GM23338 (cell line): ENCODE data around the gene TRDMT1. TPM values are rescaled to one million over a fixed set of nuclear protein-coding genes. Genes with fewer than 3 reads are reported as not detected.

Experiments
- ATAC-seq: fragments of 200-7000 bp; cut with Tn5 transposase; 3 replicates; pipeline ENCODE4 v1.9.1; 2020
- DNase-seq: peaks from one replicate; pipeline ENCODE4 v3.0.0-alpha.2; 2015; ENCODE audit warnings: low spot score
- H2AFZ ChIP-seq: fragments of 200-600 bp; sonication (generic); 2 replicates; pipeline ENCODE4 v1.8.0; 2016; ENCODE audit warnings: antibody characterized with exemption, mild to moderate bottlenecking, moderate library complexity
- H3F3A ChIP-seq: fragments of 200-600 bp; sonication (generic); replicated peaks from 2 replicates; pipeline ENCODE4 v1.8.0; 2017; ENCODE audit warnings: antibody characterized with exemption, mixed run types, low read depth
- H3K27ac ChIP-seq: fragments of 200-600 bp; sonication (generic); 2 replicates; pipeline ENCODE4 v1.6.1; 2016; ENCODE audit warnings: low read depth
- H3K27me3 ChIP-seq: fragments of 200-600 bp; sonication (generic); 2 replicates; pipeline ENCODE4 v1.8.0; 2016; ENCODE audit warnings: mild to moderate bottlenecking, mixed run types, moderate library complexity; ENCODE audit not compliant: insufficient read depth
- H3K36me3 ChIP-seq: fragments of 200-600 bp; sonication (generic); 2 replicates; pipeline ENCODE4 v1.8.0; 2016; ENCODE audit warnings: mild to moderate bottlenecking; ENCODE audit not compliant: insufficient read depth
- H3K4me1 ChIP-seq: fragments of 200-600 bp; sonication (generic); 2 replicates; pipeline ENCODE4 v1.8.0; 2016; ENCODE audit warnings: mild to moderate bottlenecking, moderate library complexity; ENCODE audit not compliant: insufficient read depth
- H3K4me2 ChIP-seq: fragments of 200-600 bp; sonication (generic); 2 replicates; pipeline ENCODE4 v1.7.1; 2017; ENCODE audit warnings: mixed run types
- H3K4me3 ChIP-seq: fragments of 200-600 bp; sonication (generic); 2 replicates; pipeline ENCODE4 v1.6.1; 2016; ENCODE audit warnings: mixed run types
- H3K79me2 ChIP-seq: fragments of 200-600 bp; sonication (generic); replicated peaks from 2 replicates; pipeline ENCODE4 v1.8.0; 2017; ENCODE audit warnings: mild to moderate bottlenecking; ENCODE audit not compliant: insufficient read depth
- H3K9me2 ChIP-seq: fragments of 200-600 bp; sonication (generic); 2 replicates; pipeline ENCODE4 v1.8.0; 2017; ENCODE audit not compliant: insufficient read depth
- H4K20me1 ChIP-seq: fragments of 200-600 bp; sonication (generic); replicated peaks from 2 replicates; pipeline ENCODE4 v1.8.0; 2017; ENCODE audit warnings: mild to moderate bottlenecking; ENCODE audit not compliant: insufficient read depth
- H3K27ac Mint-ChIP-seq: 2 replicates; pipeline ENCODE4 v1.8.0; 2020; ENCODE audit warnings: inconsistent platforms, mild to moderate bottlenecking, moderate library complexity, mixed read lengths
- H3K27me3 Mint-ChIP-seq: 3 replicates; pipeline ENCODE4 v1.8.0; 2022; ENCODE audit warnings: low read depth, mild to moderate bottlenecking, moderate library complexity, mixed read lengths, inconsistent platforms; ENCODE audit not compliant: insufficient read depth, poor library complexity
- H3K36me3 Mint-ChIP-seq: 3 replicates; pipeline ENCODE4 v1.8.0; 2021; ENCODE audit warnings: low read depth, mild to moderate bottlenecking, inconsistent platforms, moderate library complexity, mixed read lengths
- H3K4me1 Mint-ChIP-seq: 3 replicates; pipeline ENCODE4 v1.8.0; 2020; ENCODE audit warnings: mild to moderate bottlenecking, inconsistent platforms, mixed read lengths
- H3K4me3 Mint-ChIP-seq: 3 replicates; pipeline ENCODE4 v1.8.0; 2021; ENCODE audit warnings: moderate library complexity, mild to moderate bottlenecking, inconsistent platforms, mixed read lengths
- H3K9me3 Mint-ChIP-seq: 3 replicates; pipeline ENCODE4 v1.8.0; 2020; ENCODE audit warnings: moderate library complexity, mild to moderate bottlenecking, inconsistent platforms, mixed read lengths
- CREB1 ChIP-seq: fragments of 250-450 bp; sonication (Bioruptor Pico); IDR thresholded peaks from 2 replicates; pipeline ENCODE4 v1.5.0; 2020; ENCODE audit warnings: low read depth, mild to moderate bottlenecking, moderate library complexity
- EZH2 ChIP-seq: fragments of 200-600 bp; sonication (generic); IDR thresholded peaks from one replicate; pipeline ENCODE4 v1.8.0; 2017; ENCODE audit warnings: antibody characterized with exemption, mild to moderate bottlenecking, low read depth; ENCODE audit not compliant: unreplicated experiment
- EZH2phosphoT487 ChIP-seq: fragments of 200-600 bp; sonication (generic); IDR thresholded peaks from one replicate; pipeline ENCODE4 v1.8.1; 2018; ENCODE audit warnings: antibody characterized with exemption; ENCODE audit not compliant: unreplicated experiment
- JUNB ChIP-seq: IDR thresholded peaks from one replicate; pipeline ENCODE4 v1.6.1; 2016; ENCODE audit warnings: antibody characterized with exemption; ENCODE audit not compliant: unreplicated experiment
- NANOG ChIP-seq: IDR thresholded peaks from 2 replicates; pipeline ENCODE4 v1.6.1; 2016; ENCODE audit warnings: antibody characterized with exemption, borderline replicate concordance
- POLR2AphosphoS5 ChIP-seq: IDR thresholded peaks from 2 replicates; pipeline ENCODE4 v1.6.1; 2016; ENCODE audit warnings: antibody characterized with exemption, low read depth
- STAT1 ChIP-seq: IDR thresholded peaks from one replicate; pipeline ENCODE4 v1.6.1; 2016; ENCODE audit warnings: antibody characterized with exemption; ENCODE audit not compliant: unreplicated experiment
- ZNF114 ChIP-seq: fragments of 250-450 bp; sonication (Bioruptor Pico); IDR thresholded peaks from 2 replicates; pipeline ENCODE4 v1.5.0; 2020; ENCODE audit warnings: mild to moderate bottlenecking, moderate library complexity
- ZNF331 ChIP-seq: fragments of 250-450 bp; sonication (Bioruptor Pico); IDR thresholded peaks from 2 replicates; pipeline ENCODE4 v1.5.0; 2020; ENCODE audit warnings: low read depth, mild to moderate bottlenecking, moderate library complexity
- polyA plus RNA-seq: library from polyadenylated mRNA; unstranded; fragments of >200 nt; fragmentation: Nextera tagmentation; extraction: Ambion mirVana; gene quantifications from 2 replicates; pipeline ENCODE4 v1.2.1, GENCODE V29; 2016
- total RNA-seq: library from RNA; depleted of rRNA; stranded (reverse); fragments of >200 nt; shearing (Covaris generic); gene quantifications from 2 replicates; pipeline ENCODE4 v1.2.3, GENCODE V29; 2014
- TF ChIP-seq, protein P1 (sequence below), 2 experiments: fragments of 200-600 bp in 1 of 2; sonication (generic) in 1 of 2; conservative IDR thresholded peaks; 2 replicates each; pipeline versions ENCODE4 v1.5.1 to v1.6.1; 2016 to 2017; ENCODE audit warnings: antibody characterized with exemption in 2 of 2, low read depth in 2 of 2, mild to moderate bottlenecking in 2 of 2, moderate library complexity in 1 of 2
- TF ChIP-seq, protein P2 (sequence below): fragments of 250-450 bp; sonication (Bioruptor Pico); IDR thresholded peaks from 2 replicates; pipeline ENCODE4 v1.5.0; 2020; ENCODE audit warnings: mild to moderate bottlenecking, moderate library complexity
- TF ChIP-seq, protein P3 (sequence below): IDR thresholded peaks from one replicate; pipeline ENCODE4 v1.6.1; 2018; ENCODE audit warnings: antibody characterized with exemption; ENCODE audit not compliant: unreplicated experiment
- TF ChIP-seq, protein P4 (sequence below): IDR thresholded peaks from 2 replicates; pipeline ENCODE4 v1.6.1; 2016; ENCODE audit warnings: antibody characterized with exemption

TRDMT1 gene
- total and polyA plus RNA-seq, 2 experiments from 2014 or later, result 16.0 to 37.7 TPM

DNA sequence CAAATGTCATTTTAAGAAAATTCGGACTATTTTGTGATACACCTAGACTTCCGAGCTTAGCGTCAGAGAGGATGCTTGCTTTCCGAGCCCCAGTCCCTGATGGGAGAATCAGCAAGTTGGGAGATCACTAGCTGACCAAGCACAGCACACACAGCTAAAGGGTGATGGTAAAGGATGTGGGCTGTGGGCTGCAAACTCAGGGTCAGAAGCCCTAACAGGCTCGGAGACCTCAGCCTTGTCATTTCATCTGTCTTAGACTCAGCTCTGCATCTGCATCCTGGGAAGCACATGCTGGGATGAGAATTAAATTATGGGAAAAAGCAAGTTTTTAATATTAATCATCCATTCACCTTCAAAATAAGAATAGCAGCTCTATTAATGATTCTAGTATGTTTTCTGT is 75.1 kb downstream of the TRDMT1 start:
- H3K27ac Mint-ChIP-seq, result no peak overlapping the region

More for the DNA sequence above, 75.1 kb downstream of the TRDMT1 start:
- Histone ChIP-seq H3K27me3 (no peaks in the 10 kb centered on the region), H3K4me3 (no peak overlapping the region), H3K4me2 (no peak overlapping the region), H3K79me2 (no peaks in the 10 kb centered on the region), H2AFZ (no peak overlapping the region), H3F3A (no peaks in the 10 kb centered on the region), H3K36me3 (no peaks in the 10 kb centered on the region), H3K27ac (no peak overlapping the region), H3K9me2 (no peaks in the 10 kb centered on the region), H4K20me1 (no peaks in the 10 kb centered on the region), H3K4me1 (no peaks in the 10 kb centered on the region)
- Mint-ChIP-seq H3K4me1 (peaks cover 13% of the 10 kb centered on the region), H3K27me3 (no peaks in the 10 kb centered on the region), H3K36me3 (no peaks in the 10 kb centered on the region), H3K4me3 (no peak overlapping the region), H3K9me3 (no peaks in the 10 kb centered on the region)
- DNase-seq (no peak), ATAC-seq (no peak)
- TF ChIP-seq, protein P1, sequence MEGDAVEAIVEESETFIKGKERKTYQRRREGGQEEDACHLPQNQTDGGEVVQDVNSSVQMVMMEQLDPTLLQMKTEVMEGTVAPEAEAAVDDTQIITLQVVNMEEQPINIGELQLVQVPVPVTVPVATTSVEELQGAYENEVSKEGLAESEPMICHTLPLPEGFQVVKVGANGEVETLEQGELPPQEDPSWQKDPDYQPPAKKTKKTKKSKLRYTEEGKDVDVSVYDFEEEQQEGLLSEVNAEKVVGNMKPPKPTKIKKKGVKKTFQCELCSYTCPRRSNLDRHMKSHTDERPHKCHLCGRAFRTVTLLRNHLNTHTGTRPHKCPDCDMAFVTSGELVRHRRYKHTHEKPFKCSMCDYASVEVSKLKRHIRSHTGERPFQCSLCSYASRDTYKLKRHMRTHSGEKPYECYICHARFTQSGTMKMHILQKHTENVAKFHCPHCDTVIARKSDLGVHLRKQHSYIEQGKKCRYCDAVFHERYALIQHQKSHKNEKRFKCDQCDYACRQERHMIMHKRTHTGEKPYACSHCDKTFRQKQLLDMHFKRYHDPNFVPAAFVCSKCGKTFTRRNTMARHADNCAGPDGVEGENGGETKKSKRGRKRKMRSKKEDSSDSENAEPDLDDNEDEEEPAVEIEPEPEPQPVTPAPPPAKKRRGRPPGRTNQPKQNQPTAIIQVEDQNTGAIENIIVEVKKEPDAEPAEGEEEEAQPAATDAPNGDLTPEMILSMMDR (conservative IDR thresholded peaks at IDR 0.05; ENCODE audit: low read depth in 2 of 2), result no peak
- TF ChIP-seq ZNF331 (CRISPR knock-in tag) (no peak), NANOG (no peak), CREB1 (CRISPR knock-in tag) (no peak), EZH2 (no peak), EZH2phosphoT487 (no peak), STAT1 (no peak), ZNF114 (CRISPR knock-in tag) (no peak), JUNB (no peak), POLR2AphosphoS5 (no peak)
- TF ChIP-seq, protein P2, sequence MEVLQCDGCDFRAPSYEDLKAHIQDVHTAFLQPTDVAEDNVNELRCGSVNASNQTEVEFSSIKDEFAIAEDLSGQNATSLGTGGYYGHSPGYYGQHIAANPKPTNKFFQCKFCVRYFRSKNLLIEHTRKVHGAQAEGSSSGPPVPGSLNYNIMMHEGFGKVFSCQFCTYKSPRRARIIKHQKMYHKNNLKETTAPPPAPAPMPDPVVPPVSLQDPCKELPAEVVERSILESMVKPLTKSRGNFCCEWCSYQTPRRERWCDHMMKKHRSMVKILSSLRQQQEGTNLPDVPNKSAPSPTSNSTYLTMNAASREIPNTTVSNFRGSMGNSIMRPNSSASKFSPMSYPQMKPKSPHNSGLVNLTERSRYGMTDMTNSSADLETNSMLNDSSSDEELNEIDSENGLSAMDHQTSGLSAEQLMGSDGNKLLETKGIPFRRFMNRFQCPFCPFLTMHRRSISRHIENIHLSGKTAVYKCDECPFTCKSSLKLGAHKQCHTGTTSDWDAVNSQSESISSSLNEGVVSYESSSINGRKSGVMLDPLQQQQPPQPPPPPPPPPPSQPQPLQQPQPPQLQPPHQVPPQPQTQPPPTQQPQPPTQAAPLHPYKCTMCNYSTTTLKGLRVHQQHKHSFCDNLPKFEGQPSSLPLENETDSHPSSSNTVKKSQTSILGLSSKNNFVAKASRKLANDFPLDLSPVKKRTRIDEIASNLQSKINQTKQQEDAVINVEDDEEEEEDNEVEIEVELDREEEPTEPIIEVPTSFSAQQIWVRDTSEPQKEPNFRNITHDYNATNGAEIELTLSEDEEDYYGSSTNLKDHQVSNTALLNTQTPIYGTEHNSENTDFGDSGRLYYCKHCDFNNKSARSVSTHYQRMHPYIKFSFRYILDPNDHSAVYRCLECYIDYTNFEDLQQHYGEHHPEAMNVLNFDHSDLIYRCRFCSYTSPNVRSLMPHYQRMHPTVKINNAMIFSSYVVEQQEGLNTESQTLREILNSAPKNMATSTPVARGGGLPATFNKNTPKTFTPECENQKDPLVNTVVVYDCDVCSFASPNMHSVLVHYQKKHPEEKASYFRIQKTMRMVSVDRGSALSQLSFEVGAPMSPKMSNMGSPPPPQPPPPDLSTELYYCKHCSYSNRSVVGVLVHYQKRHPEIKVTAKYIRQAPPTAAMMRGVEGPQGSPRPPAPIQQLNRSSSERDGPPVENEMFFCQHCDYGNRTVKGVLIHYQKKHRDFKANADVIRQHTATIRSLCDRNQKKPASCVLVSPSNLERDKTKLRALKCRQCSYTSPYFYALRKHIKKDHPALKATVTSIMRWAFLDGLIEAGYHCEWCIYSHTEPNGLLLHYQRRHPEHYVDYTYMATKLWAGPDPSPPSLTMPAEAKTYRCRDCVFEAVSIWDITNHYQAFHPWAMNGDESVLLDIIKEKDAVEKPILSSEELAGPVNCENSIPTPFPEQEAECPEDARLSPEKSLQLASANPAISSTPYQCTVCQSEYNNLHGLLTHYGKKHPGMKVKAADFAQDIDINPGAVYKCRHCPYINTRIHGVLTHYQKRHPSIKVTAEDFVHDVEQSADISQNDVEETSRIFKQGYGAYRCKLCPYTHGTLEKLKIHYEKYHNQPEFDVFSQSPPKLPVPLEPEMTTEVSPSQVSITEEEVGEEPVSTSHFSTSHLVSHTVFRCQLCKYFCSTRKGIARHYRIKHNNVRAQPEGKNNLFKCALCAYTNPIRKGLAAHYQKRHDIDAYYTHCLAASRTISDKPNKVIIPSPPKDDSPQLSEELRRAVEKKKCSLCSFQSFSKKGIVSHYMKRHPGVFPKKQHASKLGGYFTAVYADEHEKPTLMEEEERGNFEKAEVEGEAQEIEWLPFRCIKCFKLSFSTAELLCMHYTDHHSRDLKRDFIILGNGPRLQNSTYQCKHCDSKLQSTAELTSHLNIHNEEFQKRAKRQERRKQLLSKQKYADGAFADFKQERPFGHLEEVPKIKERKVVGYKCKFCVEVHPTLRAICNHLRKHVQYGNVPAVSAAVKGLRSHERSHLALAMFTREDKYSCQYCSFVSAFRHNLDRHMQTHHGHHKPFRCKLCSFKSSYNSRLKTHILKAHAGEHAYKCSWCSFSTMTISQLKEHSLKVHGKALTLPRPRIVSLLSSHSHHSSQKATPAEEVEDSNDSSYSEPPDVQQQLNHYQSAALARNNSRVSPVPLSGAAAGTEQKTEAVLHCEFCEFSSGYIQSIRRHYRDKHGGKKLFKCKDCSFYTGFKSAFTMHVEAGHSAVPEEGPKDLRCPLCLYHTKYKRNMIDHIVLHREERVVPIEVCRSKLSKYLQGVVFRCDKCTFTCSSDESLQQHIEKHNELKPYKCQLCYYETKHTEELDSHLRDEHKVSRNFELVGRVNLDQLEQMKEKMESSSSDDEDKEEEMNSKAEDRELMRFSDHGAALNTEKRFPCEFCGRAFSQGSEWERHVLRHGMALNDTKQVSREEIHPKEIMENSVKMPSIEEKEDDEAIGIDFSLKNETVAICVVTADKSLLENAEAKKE, result no peak
- TF ChIP-seq, protein P3, sequence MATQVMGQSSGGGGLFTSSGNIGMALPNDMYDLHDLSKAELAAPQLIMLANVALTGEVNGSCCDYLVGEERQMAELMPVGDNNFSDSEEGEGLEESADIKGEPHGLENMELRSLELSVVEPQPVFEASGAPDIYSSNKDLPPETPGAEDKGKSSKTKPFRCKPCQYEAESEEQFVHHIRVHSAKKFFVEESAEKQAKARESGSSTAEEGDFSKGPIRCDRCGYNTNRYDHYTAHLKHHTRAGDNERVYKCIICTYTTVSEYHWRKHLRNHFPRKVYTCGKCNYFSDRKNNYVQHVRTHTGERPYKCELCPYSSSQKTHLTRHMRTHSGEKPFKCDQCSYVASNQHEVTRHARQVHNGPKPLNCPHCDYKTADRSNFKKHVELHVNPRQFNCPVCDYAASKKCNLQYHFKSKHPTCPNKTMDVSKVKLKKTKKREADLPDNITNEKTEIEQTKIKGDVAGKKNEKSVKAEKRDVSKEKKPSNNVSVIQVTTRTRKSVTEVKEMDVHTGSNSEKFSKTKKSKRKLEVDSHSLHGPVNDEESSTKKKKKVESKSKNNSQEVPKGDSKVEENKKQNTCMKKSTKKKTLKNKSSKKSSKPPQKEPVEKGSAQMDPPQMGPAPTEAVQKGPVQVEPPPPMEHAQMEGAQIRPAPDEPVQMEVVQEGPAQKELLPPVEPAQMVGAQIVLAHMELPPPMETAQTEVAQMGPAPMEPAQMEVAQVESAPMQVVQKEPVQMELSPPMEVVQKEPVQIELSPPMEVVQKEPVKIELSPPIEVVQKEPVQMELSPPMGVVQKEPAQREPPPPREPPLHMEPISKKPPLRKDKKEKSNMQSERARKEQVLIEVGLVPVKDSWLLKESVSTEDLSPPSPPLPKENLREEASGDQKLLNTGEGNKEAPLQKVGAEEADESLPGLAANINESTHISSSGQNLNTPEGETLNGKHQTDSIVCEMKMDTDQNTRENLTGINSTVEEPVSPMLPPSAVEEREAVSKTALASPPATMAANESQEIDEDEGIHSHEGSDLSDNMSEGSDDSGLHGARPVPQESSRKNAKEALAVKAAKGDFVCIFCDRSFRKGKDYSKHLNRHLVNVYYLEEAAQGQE, result no peak
- TF ChIP-seq, protein P4, sequence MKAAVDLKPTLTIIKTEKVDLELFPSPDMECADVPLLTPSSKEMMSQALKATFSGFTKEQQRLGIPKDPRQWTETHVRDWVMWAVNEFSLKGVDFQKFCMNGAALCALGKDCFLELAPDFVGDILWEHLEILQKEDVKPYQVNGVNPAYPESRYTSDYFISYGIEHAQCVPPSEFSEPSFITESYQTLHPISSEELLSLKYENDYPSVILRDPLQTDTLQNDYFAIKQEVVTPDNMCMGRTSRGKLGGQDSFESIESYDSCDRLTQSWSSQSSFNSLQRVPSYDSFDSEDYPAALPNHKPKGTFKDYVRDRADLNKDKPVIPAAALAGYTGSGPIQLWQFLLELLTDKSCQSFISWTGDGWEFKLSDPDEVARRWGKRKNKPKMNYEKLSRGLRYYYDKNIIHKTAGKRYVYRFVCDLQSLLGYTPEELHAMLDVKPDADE, result no peak
